GM18499 (cell line): ENCODE results near the gene MLH3.

ENCODE experiments used
- ATAC-seq: cut with Tn5 transposase; IDR thresholded peaks from one replicate; pipeline ENCODE4 v1.9.1; 2021; ENCODE audit warnings: moderate number of reproducible peaks; ENCODE audit not compliant: insufficient read depth, unreplicated experiment

The MLH3 gene

DNA sequence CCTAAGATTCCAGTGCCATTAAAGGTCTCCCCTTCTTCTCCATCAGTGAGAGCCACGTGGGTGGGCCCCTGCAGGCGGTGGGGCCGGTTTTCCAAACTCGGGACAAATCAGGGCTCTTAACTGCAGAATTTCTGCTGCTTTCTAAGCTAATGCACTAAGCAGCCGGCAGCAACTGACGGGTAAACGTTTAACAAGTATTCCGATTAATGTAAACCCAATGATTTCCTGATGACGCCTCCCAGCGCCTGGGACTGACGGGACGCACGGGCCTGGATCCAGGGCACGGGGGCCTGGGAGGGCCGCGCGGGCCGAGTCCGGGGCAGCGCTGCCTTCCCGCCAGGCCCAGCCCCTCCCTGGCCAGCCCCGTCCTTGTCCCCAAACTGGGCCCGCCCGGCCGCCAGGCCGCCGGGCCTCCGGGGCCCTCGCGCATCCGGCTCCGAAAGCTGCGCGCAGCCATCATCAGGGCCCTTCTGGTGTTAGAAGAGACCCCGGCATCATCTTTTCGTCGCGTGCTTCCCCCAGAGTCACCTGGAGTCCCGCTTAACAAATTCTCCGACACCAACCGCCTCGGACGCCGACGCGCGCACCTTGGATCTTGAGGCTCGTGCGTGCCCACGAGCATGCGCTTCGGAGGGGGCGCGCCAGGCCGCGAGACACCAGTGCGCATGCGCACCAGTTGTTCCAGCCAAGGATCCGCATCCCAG is at the start of gene MLH3:
TSS of gene MLH3 (minus strand) at position 616 of the 704 bp plus-strand sequence. CDS start 1,812 bp downstream, outside the sequence.
- no peak for ATAC-seq

DNA sequence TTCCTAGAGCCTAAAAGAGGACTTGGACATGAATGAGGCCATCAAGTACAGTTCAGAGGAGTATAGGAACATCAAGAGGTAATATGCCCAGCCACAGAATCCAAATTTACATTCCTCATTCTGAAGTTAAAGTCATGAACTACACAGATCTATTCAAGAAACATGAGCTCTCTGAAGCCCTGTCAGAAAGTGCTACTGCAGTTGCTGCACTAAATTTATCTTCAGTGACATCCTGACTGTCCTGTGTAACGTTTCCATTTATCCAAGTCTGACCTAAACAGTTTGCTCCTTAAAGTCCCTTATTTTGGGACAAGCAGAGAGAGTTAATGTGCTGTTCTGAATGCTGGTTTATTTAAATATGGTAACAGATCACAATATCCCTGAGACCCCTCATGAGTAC is 47.4 kb upstream of the MLH3 start:
- no peak for ATAC-seq

DNA sequence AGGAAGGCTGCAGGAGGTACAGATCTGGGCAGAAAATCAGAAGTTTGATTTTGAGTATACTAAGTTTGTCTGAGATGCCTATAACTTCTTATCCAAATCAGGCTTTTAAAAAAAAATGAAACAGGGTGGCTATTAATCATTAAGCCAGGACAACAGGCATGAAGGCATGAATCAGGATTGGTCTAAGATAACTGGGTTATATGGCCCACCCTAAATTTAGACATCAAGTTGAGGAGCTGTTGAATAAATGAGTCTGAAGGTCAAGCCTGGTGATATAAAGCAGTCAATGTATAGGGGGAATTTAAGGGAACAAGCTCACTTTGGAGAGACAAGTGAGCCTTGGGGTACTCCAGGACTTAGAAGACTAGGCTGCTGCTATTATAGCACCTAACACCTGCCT is 46.9 kb upstream of the MLH3 start:
- no peak for ATAC-seq

DNA sequence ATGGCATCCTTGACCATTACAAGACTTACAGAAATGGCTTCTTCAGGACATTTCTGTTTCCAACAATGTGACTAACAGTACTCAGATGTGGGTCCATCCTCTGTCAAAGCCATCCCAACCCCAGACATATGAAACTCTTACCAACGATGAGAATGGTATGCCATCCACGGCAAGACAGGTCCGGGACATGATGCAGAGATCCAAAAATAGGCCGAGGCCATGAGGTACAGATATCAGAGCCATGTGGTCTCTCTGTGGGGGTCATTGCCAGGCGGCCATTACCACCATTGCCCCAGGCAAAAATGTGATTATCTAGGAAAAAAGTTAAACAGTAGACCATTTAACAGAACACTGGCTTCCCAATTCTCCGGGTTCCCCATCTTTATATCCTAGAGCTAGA is 45.7 kb upstream of the MLH3 start:
- no peak for ATAC-seq

DNA sequence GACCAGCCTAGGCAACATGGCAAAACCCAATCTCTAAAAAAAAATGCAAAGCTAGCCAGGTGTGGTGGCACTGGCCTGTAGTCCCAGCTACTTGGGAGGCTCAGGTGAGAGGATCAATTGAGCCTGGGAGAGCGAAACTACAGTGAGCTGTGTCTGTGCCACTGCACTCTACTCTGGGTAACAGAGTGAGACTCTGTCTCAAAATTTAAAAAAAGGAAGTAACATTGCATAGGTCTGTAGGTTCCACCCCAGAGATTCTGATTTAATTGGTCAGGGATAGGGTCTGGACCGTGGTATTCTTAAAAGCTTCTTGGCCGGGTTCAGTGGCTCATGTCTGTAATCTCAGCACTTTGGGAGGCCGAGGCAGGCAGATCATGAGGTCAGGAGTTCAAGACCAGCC is 44.4 kb upstream of the MLH3 start:
- ATAC-seq, result no peak

DNA sequence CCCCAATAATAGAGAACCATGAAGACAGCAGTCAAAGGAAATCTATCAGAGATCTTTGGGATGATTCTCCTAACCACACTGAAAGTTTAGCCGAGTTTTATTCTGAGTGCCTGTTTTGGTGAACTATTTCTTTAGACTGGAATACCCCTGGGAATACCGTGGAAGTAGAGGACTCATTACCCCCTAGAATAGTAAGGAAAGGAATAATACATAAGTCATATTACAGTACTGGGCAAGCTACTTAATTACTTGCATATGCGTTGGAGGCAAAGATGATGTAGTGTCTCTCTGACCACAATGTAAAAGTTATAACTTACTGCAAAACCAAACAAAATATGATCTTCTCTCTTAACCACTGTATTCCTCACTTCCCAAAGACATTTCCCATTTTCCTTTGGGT is 43.6 kb upstream of the MLH3 start:
- no peak for ATAC-seq

DNA sequence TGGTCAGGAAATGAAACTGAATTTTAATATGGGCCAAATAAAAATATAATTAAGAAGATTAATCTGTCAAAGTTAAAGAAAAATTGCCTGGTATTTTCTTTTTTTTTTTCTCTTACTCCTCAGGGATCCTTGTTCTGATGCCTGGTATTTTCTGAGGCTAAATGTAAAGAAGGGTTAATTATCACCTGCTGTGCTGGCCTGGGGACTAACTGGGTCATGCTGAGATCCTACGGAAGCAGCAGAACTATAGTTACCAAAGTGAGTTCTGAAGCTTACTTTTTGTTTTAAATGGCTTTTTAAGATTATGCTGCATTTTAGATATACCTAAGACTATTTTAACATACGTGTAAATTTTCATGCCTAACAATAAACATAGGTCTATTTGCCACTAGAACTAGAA is 41.4 kb upstream of the MLH3 start:
- no peak for ATAC-seq

DNA sequence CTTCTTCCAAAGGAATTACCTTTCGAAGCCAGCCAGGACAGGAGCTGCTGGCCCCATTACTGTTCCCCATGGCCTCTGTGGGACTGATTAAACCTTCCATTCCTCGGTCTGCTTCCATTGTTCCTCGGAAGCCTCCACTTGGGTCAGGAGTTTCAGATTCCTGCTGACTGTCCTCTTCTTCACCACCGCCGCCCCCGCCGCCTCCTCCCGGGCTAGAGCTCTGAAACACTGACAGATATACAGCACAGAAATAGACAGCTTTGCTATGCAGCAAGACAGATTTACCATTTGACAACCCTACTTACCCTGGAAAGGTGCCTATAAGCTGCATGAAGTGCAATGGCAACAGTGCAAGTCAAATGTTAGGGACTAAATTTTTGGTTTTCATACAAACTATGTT is 40.0 kb upstream of the MLH3 start:
- no peak for ATAC-seq

DNA sequence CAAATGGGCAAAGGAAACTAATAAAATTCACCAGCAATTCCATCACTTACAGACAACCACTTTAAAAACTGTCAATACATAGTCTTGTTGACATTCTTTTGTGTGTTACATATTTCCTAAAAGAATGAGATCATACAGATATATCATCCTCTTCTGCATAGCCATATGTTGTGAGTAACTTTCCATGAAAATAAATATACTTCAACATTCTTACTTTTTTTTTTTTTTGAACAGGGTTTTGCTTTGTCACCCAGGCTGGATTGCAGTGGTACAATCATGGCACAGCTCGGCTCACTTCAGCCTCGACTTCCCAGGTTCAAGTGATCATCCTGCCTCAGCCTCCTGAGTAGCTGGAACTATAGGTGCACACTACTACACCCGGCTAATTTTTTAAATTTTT is 39.1 kb upstream of the MLH3 start:
- no peak for ATAC-seq

DNA sequence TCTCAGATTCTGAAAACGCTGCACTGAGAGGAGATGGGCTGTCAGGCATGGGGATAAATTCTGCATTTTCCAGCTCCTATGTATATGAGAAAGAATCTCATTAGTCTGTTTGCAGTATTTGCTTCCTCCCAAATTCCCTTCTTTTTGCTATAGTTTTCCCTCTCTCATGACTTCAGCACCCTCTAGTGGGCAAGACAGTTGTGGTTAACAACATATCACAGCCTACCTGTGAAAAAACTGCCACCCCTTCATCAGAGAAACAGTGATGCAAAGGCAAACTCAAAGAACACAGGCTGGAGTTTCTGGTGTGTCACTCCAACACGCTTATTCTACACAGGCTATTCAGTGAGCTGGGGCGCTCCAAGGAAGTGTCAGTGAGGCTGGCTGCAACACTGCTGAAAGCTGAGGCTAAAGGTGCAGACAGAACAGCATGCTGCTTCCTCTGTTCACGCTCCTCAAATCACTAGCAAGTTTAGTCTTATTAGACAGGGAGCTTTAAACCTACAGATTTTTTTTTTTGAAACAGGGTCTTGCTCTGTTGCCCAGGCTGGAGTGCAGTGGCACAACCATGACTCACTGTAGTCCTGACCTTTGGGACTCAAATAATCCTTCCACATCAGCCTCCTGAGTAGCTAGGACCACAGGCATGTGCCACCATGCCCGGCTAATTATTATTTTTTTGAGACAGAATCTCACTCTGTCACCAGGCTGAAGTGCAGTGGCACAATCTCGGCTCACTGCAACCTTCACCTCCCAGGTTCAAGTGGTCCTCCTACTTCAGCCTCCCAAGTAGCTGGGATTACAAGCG is 37.5 kb upstream of the MLH3 start:
- no peak for ATAC-seq

DNA sequence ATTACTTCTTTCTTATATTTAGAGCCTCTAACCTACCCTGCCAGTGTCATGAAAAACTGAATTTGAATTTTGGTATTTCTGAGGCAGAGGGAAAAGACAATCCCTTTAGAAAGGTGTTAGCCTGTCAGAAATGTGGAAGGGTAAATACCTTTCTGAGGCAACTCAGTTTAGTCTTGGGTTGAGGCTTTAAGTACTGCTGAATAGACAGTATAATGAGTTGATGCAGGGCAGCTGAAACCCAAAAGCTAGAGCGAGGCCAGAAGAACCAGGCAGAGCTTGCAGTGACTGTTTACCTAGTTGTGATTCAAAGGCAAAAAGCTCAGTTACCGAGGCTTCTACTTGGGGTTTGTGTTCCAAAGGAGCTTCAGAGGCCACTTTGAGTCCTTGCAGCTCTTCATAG is 36.9 kb upstream of the MLH3 start:
- ATAC-seq, result no peak

DNA sequence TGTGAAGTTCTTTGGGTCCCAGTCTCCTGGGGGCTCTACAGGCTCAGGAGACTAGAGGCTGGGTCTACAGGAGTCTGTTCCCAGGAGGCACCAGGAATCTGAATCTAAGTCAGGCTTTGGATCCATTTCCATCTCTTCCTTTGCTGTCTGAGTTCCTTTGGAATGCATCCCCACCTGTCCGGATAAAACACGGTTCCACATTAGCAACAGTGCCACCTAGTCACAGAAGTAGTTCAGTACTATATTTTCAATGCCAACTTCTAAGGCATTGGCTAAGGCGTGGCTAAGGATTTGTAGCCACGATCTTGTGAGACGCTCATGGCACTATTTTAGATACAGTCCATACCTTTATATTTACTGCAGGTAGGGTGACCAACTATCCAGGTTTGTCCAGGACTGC is 33.2 kb upstream of the MLH3 start:
- no peak for ATAC-seq

DNA sequence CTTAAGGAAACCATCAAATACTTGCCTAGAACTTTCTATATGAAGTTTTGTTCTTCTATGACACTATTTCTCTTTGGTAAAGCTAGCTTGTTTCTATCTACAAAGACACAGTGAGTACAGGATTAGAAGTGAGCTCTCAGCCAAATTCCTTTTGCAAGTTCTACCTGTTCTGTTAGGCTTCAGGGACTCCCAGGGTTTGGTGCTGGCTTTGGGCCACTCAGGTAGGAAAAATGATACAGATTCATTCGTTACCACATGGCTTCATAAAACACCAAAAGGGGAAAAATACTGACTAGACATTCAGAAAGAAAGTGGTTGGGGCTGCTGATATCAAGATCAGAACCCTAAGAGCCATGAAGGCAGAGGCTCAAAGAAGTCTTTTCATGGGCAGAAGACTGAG is 32.0 kb upstream of the MLH3 start:
- no peak for ATAC-seq

DNA sequence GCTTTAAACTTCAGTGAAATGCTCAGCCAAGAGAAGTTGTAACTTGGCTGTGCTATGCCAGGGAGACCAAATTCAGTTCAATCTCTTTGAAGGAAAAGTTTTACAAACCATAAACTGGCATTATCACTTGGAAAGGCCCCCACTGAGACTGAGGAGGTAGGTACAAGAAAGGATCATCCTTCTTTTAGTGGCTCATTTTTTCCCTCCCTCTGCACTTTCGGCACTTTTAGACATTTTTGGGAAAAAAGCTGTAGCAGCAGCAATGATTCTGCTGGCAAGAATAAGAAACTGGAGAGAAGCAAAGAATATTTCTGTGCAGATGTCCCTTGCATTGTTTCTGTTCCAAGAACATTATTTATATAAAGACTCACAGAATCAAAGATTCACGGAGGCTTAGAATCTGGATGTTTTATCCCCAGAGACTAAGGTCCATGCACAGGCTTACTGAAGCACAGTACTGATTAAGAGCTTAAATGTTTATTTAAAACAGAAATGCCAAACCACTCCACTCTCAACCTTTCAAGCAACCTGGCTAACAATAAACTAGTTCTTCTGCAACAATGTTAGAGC is 30.5 kb upstream of the MLH3 start:
- no peak for ATAC-seq

DNA sequence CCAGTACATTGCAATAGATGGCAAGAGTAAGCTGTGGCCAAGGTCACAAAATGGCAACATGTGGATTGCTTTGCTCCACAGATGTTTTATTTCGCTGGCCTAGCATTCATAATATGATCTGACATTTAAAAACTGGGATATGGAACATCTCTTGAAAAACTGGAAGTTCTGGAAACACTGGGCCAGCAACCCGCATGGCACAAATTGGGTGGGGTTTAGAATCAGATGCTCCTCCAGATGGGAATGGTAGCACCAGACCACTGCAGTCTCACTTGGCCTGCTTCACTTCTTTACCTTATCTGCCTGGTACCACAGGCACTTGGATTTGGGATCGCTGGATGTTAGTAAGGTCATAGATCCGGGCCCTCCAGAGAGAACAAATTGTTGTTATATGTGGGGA is 28.3 kb upstream of the MLH3 start:
- no peak for ATAC-seq

DNA sequence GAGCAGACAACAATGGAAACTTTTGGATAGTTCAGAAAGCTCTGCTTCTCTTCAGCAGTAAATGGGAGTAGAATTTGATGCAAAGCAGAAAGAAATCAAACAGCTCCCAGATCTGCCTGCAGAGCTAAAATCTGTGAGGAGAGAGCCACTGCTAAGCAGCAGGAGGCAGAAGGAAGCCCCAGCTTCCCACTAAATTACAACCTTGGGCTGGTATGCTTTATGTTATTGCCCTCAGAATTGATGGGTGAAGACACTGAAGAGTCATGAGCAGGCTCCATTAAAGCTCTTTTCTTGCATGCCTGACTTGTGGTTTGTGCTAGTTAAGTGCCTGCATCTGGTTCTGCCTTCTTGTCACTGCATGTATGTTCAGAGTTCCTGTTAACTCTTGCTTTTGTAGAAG is 26.5 kb upstream of the MLH3 start:
- no peak for ATAC-seq

DNA sequence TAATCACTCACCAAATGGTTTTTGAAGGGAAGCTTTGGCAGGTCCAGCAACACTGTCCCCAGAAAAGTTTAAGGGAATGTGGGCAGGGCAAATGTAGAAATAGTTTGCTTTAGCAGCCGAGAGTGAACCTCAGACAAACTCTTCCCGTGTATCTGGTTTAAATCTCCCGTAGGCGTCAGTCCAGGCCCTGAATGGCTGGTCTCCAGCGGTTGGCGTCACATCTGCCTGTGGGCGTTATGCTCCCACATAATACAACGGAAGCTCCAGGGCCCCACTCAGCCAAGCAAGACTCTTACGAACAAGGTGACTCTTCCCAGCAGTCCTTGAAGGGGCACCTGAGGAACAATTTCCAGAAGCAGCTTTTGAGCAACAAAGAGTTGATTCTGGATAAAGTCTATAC is 19.1 kb upstream of the MLH3 start:
- no peak for ATAC-seq

DNA sequence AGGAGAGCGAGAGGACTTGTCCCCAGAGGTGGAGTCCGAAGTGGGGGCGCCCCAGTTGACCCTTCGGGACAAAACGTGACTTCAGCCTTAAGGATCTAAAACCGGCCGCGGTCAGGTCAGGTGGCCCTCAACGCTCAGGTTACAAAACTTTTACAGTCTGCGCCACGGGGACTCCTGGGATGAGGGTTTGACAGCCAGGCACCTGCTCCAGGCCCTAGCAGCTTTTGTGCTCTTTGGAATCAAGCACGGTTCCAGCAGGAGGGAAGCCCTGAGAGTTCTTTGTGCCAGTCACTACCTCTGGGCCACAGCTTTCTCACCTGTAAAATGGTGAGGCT is 18.5 kb upstream of the MLH3 start:
- ATAC-seq, result no peak

DNA sequence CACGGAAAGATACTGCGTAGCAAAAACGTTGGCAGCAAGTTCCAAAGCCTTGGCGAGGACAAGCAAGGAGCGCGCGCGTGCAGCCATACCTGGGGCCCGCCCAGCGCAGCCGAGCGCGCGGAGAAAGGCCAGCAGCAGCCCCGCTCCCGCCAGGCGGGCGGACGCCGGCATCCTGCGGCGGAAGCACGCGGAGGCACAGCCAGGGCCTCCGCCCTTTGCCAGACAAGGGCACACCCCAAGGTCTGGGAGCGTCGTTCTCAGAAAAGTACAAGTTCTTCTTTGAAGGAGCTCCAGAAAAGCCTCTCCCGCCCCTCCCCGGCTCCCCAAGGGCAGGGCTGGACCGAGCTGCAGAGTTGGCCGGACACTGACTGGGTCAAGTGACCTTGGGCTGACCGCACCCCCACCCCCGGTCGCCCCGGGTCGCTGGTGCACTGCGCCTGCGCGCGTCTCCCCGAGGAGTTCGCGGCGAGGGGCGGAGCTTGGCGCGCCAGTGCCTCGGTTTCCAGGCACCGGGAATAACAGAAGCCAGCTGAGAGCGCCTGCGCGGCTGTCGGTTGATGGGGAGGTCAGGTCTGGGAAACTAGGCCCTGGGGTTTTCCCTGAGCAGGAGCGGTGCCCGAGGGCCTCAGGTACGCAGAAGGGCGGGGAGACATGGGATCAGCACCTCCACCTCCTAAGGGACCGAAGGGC is 18.0 kb upstream of the MLH3 start, which contains the start of gene ZC2HC1C:
TSS of gene ZC2HC1C (plus strand) at position 521 of the 690 bp plus-strand sequence. CDS start 933 bp downstream, outside the sequence.
- ATAC-seq, result no peak

DNA sequence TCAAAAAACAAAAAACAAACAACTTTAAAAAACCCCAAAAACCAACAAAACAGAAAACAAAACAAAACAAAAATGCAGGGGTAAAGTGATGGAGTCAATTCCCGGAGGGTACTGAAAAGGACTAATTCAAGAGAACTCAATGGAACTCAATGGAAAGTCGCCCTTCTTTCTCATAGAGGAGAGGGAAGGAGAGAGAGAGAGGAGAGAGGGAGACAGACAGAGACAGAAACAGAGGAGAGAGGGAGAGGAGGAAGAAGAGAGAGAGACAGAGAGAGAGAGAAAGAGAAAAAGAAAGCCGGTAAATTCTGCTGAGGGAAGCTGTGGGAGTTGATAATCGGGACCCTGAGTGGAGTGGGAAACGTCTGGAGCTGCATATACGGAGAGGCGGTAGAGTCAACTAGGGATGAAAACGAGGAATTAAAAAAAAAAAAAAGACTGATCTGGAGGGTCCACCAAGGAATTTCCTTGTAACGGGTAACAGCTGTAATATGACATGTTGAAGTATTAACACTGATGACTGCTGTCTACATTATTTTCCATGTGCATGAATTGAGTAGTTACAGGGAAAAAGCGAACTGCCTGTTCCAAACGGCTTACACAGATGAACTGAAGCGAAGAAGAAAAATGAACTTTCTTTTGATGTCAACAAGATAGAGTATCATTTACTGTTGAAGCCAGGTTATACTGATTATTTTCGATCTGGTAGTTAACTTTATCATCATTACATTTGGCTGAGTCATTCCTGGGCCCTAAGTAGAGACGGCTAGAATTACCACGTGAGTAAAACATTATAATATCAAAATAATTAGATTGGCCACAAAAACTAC is 17.2 kb upstream of the MLH3 start:
- ATAC-seq, result no peak
